GM18526 (cell line): ENCODE results near the gene MTFP1.

ENCODE experiments used
- POLR2A ChIP-seq: IDR thresholded peaks from 3 replicates; pipeline ENCODE4 v1.6.1; 2011; ENCODE audit not compliant: insufficient read length; ENCODE audit errors: extremely low read depth

The MTFP1 gene

GRCh38 chr22:30398685-30399680 is 26.6 kb upstream of the MTFP1 start:
- TF ChIP-seq POLR2A = no peak

DNA sequence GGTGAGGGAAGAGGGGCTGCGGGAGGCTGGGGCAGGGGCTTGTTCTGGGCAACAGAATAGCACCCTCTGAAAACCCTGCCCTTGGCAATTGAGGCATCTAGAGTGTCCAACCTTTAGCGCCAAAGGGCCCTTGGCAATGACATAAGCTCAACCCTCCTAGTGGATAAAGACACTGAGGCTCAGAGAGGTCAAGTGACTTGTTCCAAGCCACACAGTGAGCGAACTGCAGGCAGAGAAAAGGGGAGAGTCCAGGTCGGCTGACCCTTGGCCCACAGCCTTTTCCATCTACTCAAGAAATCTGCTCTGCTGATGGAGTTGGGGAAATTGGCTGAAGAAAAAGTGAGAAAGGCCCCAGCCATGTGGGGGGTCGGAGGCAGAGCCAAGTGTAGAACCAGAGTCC is 25.9 kb upstream of the MTFP1 start:
- no peak for TF ChIP-seq POLR2A

GRCh38 chr22:30400159-30400558 is 25.4 kb upstream of the MTFP1 start:
- no peak for TF ChIP-seq POLR2A

GRCh38 chr22:30402028-30402765 is 23.4 kb upstream of the MTFP1 start:
- no peak for TF ChIP-seq POLR2A

GRCh38 chr22:30404307-30404706 is 21.3 kb upstream of the MTFP1 start:
- TF ChIP-seq POLR2A = no peak

- no peak for TF ChIP-seq POLR2A
Measured at GRCh38 chr22:30405731-30406130, 19.8 kb upstream of the MTFP1 start.

- no peak for TF ChIP-seq POLR2A
Measured at GRCh38 chr22:30406400-30406799, 19.2 kb upstream of the MTFP1 start.

DNA sequence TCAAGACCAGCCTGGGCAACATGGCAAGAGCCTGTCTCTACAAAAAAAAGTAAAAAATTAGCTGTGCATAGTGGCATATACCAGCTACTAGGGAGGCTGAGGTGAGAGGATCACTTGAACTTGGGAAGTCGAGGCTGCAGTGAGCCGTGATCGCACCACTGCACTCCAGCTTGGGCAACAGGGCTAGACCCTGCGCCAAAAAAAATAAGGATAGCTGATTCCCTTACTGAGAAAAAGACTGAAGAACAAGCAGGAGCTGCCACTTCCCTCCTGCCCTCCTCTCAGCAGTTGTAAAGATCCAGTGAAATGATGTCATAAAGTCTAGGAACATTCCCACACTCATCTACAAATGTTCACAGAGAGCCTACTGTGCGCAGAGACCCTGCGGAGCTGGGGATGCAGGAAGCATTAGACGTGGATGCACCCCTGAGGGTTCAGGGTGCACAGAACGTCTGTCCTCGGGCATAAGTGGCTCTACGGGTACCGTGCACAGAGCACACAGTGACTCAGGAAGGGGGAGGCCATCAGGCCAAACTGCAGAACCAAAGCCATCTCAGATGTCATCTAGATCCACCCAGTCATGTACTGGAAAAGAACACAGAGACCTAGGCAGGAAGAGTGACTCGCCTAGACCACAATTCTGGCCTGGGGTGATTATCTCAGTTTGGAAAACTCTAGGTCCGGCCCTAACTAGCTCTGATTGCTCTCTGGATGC is 17.0 kb upstream of the MTFP1 start:
- no peak for TF ChIP-seq POLR2A

DNA sequence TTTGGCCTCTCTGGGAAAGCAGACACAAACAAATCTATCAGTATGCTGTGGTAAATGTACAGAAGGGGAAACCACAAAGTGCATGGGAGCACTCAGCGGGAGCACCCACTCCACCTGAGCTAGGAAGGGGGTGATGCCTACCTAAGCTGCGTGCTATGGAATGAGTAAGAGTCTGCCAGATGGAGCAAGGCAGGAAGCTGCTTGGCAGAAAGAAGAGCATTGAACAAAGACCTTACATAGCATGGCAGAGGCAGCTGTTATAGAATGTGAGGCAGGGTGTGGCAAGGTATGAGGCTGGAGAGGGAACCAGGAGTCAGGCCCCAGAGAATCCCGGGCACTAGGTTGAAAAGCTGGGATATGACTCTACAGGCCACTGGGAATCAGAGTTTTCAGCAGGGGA is 13.8 kb upstream of the MTFP1 start:
- TF ChIP-seq POLR2A = no peak

DNA sequence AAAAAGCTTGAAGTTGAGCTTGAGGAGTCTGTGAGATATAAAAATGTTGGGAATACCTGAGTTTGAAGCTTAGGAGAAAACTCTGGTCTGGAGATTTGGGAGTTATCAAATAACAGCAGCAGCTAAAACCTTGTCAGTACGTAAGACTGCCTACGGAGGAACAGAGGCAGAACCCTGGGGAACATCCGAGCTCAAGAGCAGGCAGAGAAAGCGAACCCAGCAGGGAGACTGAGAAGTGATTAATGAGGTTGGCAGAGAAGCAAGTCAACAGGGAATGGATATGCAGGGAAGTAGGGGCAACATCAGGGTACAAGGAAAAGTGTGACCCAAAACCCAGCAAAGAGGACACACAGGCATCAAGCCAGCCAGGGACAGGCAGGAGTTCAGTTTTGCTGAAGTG is 12.6 kb upstream of the MTFP1 start:
- TF ChIP-seq POLR2A = no peak

GRCh38 chr22:30413745-30414524 is 11.6 kb upstream of the MTFP1 start:
- no peak for TF ChIP-seq POLR2A

- no peak for TF ChIP-seq POLR2A
Measured at GRCh38 chr22:30414525-30415047, 11.0 kb upstream of the MTFP1 start.

- no peak for TF ChIP-seq POLR2A
Measured at GRCh38 chr22:30416403-30416802, 9.2 kb upstream of the MTFP1 start.

- TF ChIP-seq POLR2A = no peak
Measured at GRCh38 chr22:30416837-30417236, 8.7 kb upstream of the MTFP1 start.

DNA sequence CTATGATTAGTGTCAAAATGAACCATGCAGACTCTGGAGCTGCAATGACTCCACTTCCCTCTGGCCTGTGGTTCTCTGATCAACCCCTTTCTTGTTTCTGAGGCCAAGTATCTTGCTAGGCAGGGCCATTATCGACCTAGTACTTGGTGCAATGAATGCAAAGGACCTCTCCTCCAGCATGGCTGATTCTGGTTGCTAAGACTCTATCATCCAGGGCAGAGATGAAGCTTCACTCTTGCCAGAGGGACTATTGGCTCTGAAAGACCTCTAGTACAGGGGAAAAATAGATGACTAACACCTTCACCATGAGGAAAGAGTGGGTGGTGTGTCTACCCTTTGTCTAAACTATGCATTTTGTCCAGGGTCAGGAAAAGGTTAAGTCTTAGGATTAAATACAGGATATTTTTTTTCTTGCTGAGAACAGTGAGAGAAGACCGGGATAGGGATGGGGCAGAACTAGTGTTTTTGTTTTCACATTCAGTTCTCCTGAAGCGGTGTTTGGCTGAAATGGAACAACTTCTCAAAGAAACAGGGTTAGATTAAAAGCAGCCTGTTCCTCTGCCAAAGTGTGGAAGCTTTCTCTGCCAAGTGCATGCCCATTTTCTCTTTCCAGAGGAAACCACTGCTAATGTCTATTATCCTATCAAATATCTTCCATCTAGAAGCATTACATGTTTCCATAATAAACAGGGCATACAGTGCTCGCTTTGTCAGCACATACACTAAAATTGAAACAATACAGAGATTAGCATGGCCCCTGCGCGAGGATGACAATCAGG is 5.0 kb upstream of the MTFP1 start:
- no peak for TF ChIP-seq POLR2A
